Measurements from ENCODE around the gene MCF2. TPM values are rescaled to one million over a fixed set of nuclear protein-coding genes. Genes with fewer than 3 reads are reported as not detected.
A peak's percentile ranks its signal among the peaks of the same experiment; 100 is the strongest.

MCF2 gene
- total and polyA plus RNA-seq, 10 of the 15 experiments (the other 5 are each of a cell fraction or from before 2014, with no cell fraction given) = 0.07 to 3.3 (median 0.42) TPM

DNA sequence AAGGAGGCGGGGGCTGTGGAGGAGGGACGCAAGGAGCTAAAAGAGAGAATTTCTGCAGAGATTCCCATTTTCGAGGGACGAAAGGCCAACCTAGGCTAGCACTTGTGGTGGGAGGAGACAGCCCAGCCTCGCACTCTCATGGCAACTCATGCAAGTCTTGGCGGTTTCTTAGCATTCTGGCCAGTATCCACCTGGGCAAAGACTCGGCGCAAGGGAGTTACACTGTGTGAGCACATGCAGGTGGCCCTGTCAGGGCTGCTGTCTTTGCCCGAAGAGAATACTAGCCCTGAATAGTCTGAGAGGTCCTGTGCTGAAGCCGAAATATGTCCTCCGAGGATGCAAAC lies 15.5 kb downstream of the MCF2 start:
- ATAC-seq = peak; percentile 63

DNA sequence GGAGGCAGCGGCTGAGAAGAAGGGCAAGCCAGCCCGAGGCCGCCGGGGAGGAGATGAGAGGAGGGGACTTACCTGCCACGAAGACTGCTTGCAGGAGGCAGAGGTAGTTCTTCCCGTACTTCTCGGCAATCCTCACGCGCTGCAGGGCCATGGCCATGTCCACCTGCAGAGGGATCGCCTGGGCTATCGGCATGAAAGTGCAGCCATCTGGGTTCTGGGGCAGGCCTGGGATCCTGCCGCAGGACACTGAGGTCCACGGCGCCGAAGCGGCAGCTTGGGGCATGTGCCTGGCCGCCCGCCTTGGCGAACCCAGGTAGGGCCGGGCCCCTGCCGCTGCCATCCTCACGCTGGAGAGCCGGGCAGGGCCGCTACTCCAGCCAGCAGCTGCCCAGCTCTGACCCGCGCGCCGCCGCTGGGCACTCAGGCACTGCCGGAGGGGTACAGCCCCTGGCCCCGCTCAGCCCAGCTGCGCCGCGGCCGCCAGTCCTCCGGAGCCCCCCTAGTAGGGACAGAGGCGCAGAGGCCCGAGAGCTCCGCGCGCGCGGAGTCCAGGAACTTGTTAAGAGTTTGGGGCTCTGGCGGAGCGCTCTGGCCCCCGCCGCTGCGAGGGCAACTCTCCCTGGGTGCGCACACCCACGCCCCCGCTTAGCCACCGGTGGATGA lies 16.0 kb downstream of the MCF2 start:
- FAIRE-seq (no peak), ATAC-seq (peak; percentile 70), DNase-seq (ENCODE audit: low read depth, low spot score) (no peak)
- H3K9me3 ChIP-seq (replicated peaks; ENCODE audit: control insufficient read depth, insufficient read depth, low read length) = no peaks in the 10 kb centered on the region
- ChIA-PET CTCF (no interaction called here), POLR2A (no interaction called here), RAD21 (ENCODE audit: unreplicated experiment) (no interaction called here), SMC1A (ENCODE audit: uncharacterized antibody, unreplicated experiment) (no interaction called here)
- H3K27ac ChIP-seq (ENCODE audit: control insufficient read depth, insufficient read depth) = no peak overlapping the region
- TF ChIP-seq, protein P1, sequence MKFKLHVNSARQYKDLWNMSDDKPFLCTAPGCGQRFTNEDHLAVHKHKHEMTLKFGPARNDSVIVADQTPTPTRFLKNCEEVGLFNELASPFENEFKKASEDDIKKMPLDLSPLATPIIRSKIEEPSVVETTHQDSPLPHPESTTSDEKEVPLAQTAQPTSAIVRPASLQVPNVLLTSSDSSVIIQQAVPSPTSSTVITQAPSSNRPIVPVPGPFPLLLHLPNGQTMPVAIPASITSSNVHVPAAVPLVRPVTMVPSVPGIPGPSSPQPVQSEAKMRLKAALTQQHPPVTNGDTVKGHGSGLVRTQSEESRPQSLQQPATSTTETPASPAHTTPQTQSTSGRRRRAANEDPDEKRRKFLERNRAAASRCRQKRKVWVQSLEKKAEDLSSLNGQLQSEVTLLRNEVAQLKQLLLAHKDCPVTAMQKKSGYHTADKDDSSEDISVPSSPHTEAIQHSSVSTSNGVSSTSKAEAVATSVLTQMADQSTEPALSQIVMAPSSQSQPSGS (IDR thresholded peaks at IDR 0.05; ENCODE audit: low read length) = no peak
- TF ChIP-seq MEF2A (IDR thresholded peaks at IDR 0.05; ENCODE audit: insufficient read depth, low read depth, low read length) (no peak), IKZF2 (IDR thresholded peaks at IDR 0.05) (no peak), HDAC2 (IDR thresholded peaks at IDR 0.05) (no peak)
- no peak overlapping the region; the same call in 1 of the 2 replicates for H3K4me2 ChIP-seq (ENCODE audit: control insufficient read depth, insufficient read depth)
- intact Hi-C loops (cut with micrococcal nuclease; ENCODE audit: unreplicated experiment) (no loop called here), in situ Hi-C loops (cut with MboI) (no loop called here)
- H3K36me3 ChIP-seq (ENCODE audit: control insufficient read depth in 2 of 2, insufficient read depth in 2 of 2, low read length in 1 of 2) = no peaks in the 10 kb centered on the region
- H3K4me1 ChIP-seq (ENCODE audit: control insufficient read depth, insufficient read depth, low read length) = no peaks in the 10 kb centered on the region
- no peaks in the 10 kb centered on the region for H3K79me2 ChIP-seq (ENCODE audit: control insufficient read depth, insufficient read depth, low read length)
- H3K9ac ChIP-seq (ENCODE audit: control insufficient read depth, insufficient read depth, low read length) = no peak overlapping the region
- 35% methylated on average over 51 of the region's 52 CpGs for WGBS (ENCODE audit: insufficient coverage, insufficient replicate concordance, low lambda C conversion rate, missing lambda C conversion rate)
- no peaks in the 10 kb centered on the region for H3K27me3 ChIP-seq (replicated peaks in 1 of 2; ENCODE audit: control insufficient read depth in 2 of 2, insufficient read depth in 2 of 2, low read length in 1 of 2)
- BruUV-seq (replicated peaks) = no TSS peak
- H4K20me1 ChIP-seq (ENCODE audit: control insufficient read depth, insufficient read depth) = no peaks in the 10 kb centered on the region
- H3K4me3 ChIP-seq = no peak overlapping the region
- no peak overlapping the region for H2AFZ ChIP-seq (ENCODE audit: control insufficient read depth, low read depth, low read length)

More for the DNA sequence above, 15.5 kb downstream of the MCF2 start:
- CTCF ChIA-PET = no interaction called here
- Histone ChIP-seq H3K36me3 (ENCODE audit: control insufficient read depth in 2 of 2, insufficient read depth in 2 of 2, low read length in 1 of 2) (no peaks in the 10 kb centered on the region), H3K79me2 (ENCODE audit: control insufficient read depth, insufficient read depth, low read length) (no peaks in the 10 kb centered on the region), H3K9ac (ENCODE audit: control insufficient read depth, insufficient read depth, low read length) (no peak overlapping the region), H3K27ac (ENCODE audit: control insufficient read depth, insufficient read depth) (no peak overlapping the region), H3K4me3 (no peak overlapping the region), H3K27me3 (replicated peaks in 1 of 2; ENCODE audit: control insufficient read depth in 2 of 2, insufficient read depth in 2 of 2, low read length in 1 of 2) (no peaks in the 10 kb centered on the region), H2AFZ (ENCODE audit: control insufficient read depth, low read depth, low read length) (no peak overlapping the region), H3K4me1 (ENCODE audit: control insufficient read depth, insufficient read depth, low read length) (no peaks in the 10 kb centered on the region), H3K9me3 (replicated peaks; ENCODE audit: control insufficient read depth, insufficient read depth, low read length) (no peaks in the 10 kb centered on the region), H4K20me1 (ENCODE audit: control insufficient read depth, insufficient read depth) (no peaks in the 10 kb centered on the region), H3K4me2 (ENCODE audit: control insufficient read depth, insufficient read depth) (no peak overlapping the region)
- POLR2A ChIA-PET = no interaction called here
- in situ Hi-C loops (cut with MboI) = no loop called here
- intact Hi-C loops (cut with micrococcal nuclease; ENCODE audit: unreplicated experiment) = no loop called here
- WGBS (ENCODE audit: insufficient coverage, insufficient replicate concordance, low lambda C conversion rate, missing lambda C conversion rate) = 51% methylated on average over 11 of the region's 11 CpGs
- TF ChIP-seq CBX3 (IDR thresholded peaks at IDR 0.05; ENCODE audit: borderline replicate concordance, low read depth) (no peak), JUNB (IDR thresholded peaks at IDR 0.05) (no peak), FOXM1 (IDR thresholded peaks at IDR 0.05; ENCODE audit: low read depth, low read length) (no peak)
- TF ChIP-seq, protein P2, sequence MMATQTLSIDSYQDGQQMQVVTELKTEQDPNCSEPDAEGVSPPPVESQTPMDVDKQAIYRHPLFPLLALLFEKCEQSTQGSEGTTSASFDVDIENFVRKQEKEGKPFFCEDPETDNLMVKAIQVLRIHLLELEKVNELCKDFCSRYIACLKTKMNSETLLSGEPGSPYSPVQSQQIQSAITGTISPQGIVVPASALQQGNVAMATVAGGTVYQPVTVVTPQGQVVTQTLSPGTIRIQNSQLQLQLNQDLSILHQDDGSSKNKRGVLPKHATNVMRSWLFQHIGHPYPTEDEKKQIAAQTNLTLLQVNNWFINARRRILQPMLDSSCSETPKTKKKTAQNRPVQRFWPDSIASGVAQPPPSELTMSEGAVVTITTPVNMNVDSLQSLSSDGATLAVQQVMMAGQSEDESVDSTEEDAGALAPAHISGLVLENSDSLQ (IDR thresholded peaks at IDR 0.05) = no peak
- SMC1A ChIA-PET (ENCODE audit: uncharacterized antibody, unreplicated experiment) = no interaction called here
- DNase-seq (ENCODE audit: low read depth, low spot score) = no peak
- no peak for FAIRE-seq
- no TSS peak for BruUV-seq (replicated peaks)
- RAD21 ChIA-PET (ENCODE audit: unreplicated experiment) = no interaction called here
